Gastrocnemius medialis (tissue), 4 donors: Measurements from ENCODE around the gene GIGYF2.

Experiments used
- CTCF ChIP-seq, 5 experiments: fragments of 450-650 bp in 3 of 5; fragments of 200-600 bp in 2 of 5; sonication (generic) in 2 of 5; IDR thresholded peaks in 4 of 5; conservative IDR thresholded peaks in 1 of 5; 1 replicate in 4 of 5; 2 replicates in 1 of 5; pipeline ENCODE4 v1.5.1; 2016 to 2019; ENCODE audit warnings: antibody characterized with exemption in 5 of 5, mild to moderate bottlenecking in 3 of 5, moderate library complexity in 3 of 5
- POLR2A ChIP-seq, 2 donors: fragments of 450-650 bp; IDR thresholded peaks; one replicate each; pipeline ENCODE4 v1.6.1; 2017; ENCODE audit warnings: antibody characterized with exemption in 2 of 2, mild to moderate bottlenecking in 2 of 2, moderate library complexity in 2 of 2

DNA sequence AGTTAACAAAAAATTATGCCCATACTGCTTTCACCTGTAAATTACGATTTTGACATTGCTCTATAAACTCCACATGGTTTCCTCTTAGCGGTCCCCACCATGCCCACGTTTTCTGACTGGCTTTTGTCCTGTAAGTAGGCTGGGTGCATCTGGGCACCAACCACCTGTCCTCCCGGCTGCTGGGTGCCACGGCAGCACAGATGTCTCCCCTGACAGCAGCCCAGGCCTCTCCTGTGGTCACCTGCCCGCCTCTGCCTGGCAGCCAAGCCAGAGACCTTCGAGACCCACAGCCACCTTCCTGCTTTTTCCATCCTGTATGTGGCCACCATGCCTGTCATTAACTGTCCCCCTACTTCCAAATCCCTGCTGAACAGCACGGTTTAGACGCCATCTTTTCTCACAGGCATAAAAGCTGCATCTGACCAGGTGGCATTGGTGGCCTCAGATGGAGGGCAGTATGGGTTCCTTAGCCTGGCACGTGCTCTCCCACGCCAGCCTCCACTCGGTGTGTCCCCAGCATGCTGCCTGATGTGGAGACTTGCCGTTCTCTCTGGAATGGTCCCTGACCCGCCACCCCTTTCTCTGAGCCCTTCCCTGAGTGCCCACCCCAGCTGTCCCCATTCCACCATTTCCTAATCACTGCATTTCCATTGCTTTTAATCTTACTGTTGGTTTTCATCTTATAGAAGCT is 191.9 kb downstream of the GIGYF2 start:
- no peak for TF ChIP-seq CTCF (IDR thresholded peaks at IDR 0.05 in 4 of 5, conservative IDR thresholded peaks at IDR 0.05 in 1 of 5)
- no peak for TF ChIP-seq POLR2A (IDR thresholded peaks at IDR 0.05)
